ENCODE measurements around the gene SEMA6B.

The SEMA6B gene

GRCh38 chr19:4507804-4508203 is 51.7 kb downstream of the SEMA6B start:
- DNase-seq (ENCODE audit: low read depth in 2 of 2), result no peak

- no peak for DNase-seq (ENCODE audit: low read depth in 2 of 2)
These were observed 52.4 kb downstream of the SEMA6B start for GRCh38 chr19:4507150-4507452.

- DNase-seq (ENCODE audit: low read depth in 2 of 2), result no peak
These were observed 52.9 kb downstream of the SEMA6B start for GRCh38 chr19:4506449-4507149.

GRCh38 chr19:4505570-4506448 is 53.7 kb downstream of the SEMA6B start:
- DNase-seq (ENCODE audit: low read depth in 2 of 2), result no peak

- no peak for DNase-seq (ENCODE audit: low read depth in 2 of 2)
These were observed 54.5 kb downstream of the SEMA6B start for GRCh38 chr19:4504891-4505569.

- no peak for DNase-seq (ENCODE audit: low read depth in 2 of 2)
These were observed 55.2 kb downstream of the SEMA6B start for GRCh38 chr19:4504297-4504701.

- no peak for DNase-seq (ENCODE audit: low read depth in 2 of 2)
These were observed 55.7 kb downstream of the SEMA6B start for GRCh38 chr19:4503825-4504170.

- DNase-seq (ENCODE audit: low read depth in 2 of 2), result no peak
These were observed 56.2 kb downstream of the SEMA6B start for GRCh38 chr19:4503132-4503824.

- DNase-seq (ENCODE audit: low read depth in 2 of 2), result no peak
These were observed 57.0 kb downstream of the SEMA6B start for GRCh38 chr19:4502282-4503131.

- DNase-seq (ENCODE audit: low read depth in 2 of 2), result no peak
These were observed 57.8 kb downstream of the SEMA6B start for GRCh38 chr19:4501691-4502090.

- DNase-seq (ENCODE audit: low read depth in 2 of 2), result no peak
These were observed 58.5 kb downstream of the SEMA6B start for GRCh38 chr19:4500841-4501591.

- DNase-seq (ENCODE audit: low read depth in 2 of 2), result no peak
These were observed 59.6 kb downstream of the SEMA6B start for GRCh38 chr19:4499855-4500254.

GRCh38 chr19:4499318-4499717 is 60.2 kb downstream of the SEMA6B start:
- no peak for DNase-seq (ENCODE audit: low read depth in 2 of 2)

- DNase-seq (ENCODE audit: low read depth in 2 of 2), result no peak
These were observed 60.8 kb downstream of the SEMA6B start for GRCh38 chr19:4498694-4499093.

GRCh38 chr19:4497770-4498389 is 61.6 kb downstream of the SEMA6B start:
- DNase-seq (ENCODE audit: low read depth in 2 of 2), result no peak

- DNase-seq (ENCODE audit: low read depth in 2 of 2), result no peak
These were observed 63.2 kb downstream of the SEMA6B start for GRCh38 chr19:4496304-4496703.

- DNase-seq (ENCODE audit: low read depth in 2 of 2), result no peak
These were observed 64.0 kb downstream of the SEMA6B start for GRCh38 chr19:4495471-4495870.

GRCh38 chr19:4494691-4495064 is 64.8 kb downstream of the SEMA6B start:
- DNase-seq (ENCODE audit: low read depth in 2 of 2), result no peak

- no peak for DNase-seq (ENCODE audit: low read depth in 2 of 2)
These were observed 65.4 kb downstream of the SEMA6B start for GRCh38 chr19:4493929-4494690.

Data from stimulated activated CD4-positive, alpha-beta T cell treated with anti-CD3 and anti-CD28 coated beads, Interleukin-1b, Interleukin-23, amount 100 ng/mL, for 4 hours (primary cell).